Activated naive CD8-positive, alpha-beta T cell treated with anti-CD3 and anti-CD28 coated beads, Interleukin-2, amount 50 U/mL, for 24 hours (primary cell): ENCODE measurements around the gene GCHFR.
A peak's percentile ranks its signal among the peaks of the same experiment; 100 is the strongest.

ENCODE experiments used
- ATAC-seq: fragments of 150-1000 bp; cut with Tn5 transposase; one replicate; pipeline ENCODE4 v1.10.0; 2021
- DNase-seq: peaks from one replicate; pipeline ENCODE4 v3.0.0; 2021
- H3K27ac Mint-ChIP-seq: one replicate; pipeline ENCODE4 v1.8.0; 2021; ENCODE audit warnings: mild to moderate bottlenecking, mixed read lengths
- H3K27me3 Mint-ChIP-seq: one replicate; pipeline ENCODE4 v1.8.0; 2021; ENCODE audit warnings: mixed read lengths
- H3K36me3 Mint-ChIP-seq: one replicate; pipeline ENCODE4 v1.8.0; 2021; ENCODE audit warnings: low read depth, mixed read lengths
- H3K4me1 Mint-ChIP-seq: one replicate; pipeline ENCODE4 v1.8.0; 2021; ENCODE audit warnings: mixed read lengths
- H3K4me3 Mint-ChIP-seq: one replicate; pipeline ENCODE4 v1.8.0; 2021; ENCODE audit warnings: mild to moderate bottlenecking, moderate library complexity, mixed read lengths
- H3K9me3 Mint-ChIP-seq: one replicate; pipeline ENCODE4 v1.8.0; 2021; ENCODE audit warnings: mixed read lengths

Gene GCHFR

DNA sequence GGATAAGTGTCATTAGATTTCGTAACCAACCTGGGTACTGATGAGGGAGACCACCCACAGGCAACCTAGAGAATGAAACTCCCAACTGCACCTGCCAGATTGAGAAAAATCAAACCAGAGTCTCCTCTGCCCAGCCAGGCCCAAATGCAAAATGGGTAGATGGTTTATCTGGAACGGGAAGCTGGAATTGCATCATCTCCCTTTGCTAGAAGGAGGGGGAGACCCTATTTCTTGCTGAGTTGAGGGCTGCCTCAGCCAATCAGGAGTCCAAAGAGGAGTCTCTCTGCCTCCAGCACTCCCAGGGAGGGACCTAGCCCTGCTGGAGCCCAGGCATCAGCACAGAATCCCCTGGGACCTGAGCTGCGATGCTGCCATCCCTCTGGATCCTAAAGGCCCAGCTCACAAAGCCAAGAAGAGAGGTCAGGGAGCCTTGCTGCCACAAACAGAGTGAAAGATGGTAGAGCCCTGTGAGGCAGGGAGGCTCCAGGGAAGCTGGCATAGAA, 16.9 kb upstream of the GCHFR start:
- no peak overlapping the region for H3K27ac Mint-ChIP-seq
- H3K36me3 Mint-ChIP-seq, result peaks cover 36% of the 10 kb centered on the region
- H3K4me1 Mint-ChIP-seq, result peaks cover 30% of the 10 kb centered on the region
- H3K4me3 Mint-ChIP-seq, result no peak overlapping the region
- no peak for DNase-seq
- no peaks in the 10 kb centered on the region for H3K27me3 Mint-ChIP-seq
- no peaks in the 10 kb centered on the region for H3K9me3 Mint-ChIP-seq
- ATAC-seq, result no peak

DNA sequence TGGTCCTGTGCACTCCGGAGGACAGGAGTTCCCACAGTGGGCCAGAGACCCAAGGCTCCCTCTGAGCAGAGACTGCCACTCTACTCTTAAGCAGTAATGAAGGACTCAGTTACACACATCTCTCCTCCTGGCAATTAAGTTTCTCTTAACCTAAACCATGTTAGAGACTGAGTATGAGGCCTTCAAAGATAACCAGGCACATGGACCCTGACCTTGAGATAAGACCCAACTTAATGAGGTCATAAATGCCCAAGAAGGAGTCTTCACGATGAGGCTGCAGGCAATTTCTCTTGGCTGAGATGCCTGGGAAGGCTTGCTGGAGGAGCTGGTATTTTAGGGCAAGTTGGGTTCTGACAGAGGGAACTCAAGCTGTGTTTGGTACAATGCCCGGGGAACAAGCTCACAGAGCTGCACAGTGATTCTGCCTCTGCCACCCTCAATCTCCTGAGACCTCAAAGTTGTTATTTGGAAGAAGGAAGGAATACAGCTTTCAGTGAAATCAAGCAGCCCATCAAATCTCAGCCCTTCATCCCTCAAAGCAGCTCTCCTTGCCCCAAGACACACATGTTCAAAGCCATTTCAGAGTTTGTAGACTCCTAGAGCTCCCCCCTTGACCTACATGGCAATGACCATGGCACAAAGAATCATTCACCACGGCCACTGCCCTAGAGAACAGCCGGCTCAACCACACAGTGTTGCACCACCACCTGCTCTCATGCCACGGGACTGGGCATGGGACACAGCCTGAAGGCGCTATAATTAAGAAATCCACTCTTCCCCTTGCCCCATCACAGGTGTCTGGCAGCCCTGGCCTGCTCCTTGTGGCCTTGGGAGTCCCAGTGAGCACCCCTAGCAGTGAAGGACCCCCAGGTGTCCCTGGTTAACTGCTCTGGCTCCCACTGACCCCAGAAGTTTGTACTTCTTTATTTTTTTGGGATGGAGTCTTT, 15.9 kb upstream of the GCHFR start:
- Mint-ChIP-seq H3K27ac (no peak overlapping the region), H3K4me3 (no peak overlapping the region), H3K36me3 (peaks cover 32% of the 10 kb centered on the region)

DNA sequence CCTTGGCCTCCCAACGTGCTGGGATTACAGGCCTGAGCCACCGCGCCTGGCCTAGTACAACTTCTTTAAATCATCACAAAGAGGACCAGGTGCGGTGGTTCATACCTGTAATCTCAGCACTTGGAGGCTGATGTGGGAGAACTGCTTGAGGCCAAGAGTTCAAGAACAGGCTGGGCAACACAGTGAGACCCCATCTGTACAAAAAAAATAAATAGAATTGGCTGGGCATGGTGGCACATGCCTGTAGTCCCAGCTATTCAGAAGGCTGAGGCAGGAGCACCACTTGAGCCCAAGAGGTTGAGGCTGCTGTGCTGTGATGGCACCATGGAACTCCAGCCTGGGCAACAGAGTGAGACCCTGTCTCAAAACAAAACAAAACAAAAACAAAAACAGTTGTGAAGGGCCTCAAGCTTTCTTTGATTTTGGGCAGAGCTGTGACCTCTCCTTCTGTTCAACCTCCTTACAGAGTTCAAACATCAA, 14.7 kb upstream of the GCHFR start:
- no peaks in the 10 kb centered on the region for H3K27me3 Mint-ChIP-seq
- H3K9me3 Mint-ChIP-seq, result no peaks in the 10 kb centered on the region

More for the DNA sequence above, 15.9 kb upstream of the GCHFR start:
- H3K9me3 Mint-ChIP-seq, result no peaks in the 10 kb centered on the region
- DNase-seq (no peak), ATAC-seq (no peak)
- no peaks in the 10 kb centered on the region for H3K27me3 Mint-ChIP-seq
- H3K4me1 Mint-ChIP-seq, result peaks cover 32% of the 10 kb centered on the region

DNA sequence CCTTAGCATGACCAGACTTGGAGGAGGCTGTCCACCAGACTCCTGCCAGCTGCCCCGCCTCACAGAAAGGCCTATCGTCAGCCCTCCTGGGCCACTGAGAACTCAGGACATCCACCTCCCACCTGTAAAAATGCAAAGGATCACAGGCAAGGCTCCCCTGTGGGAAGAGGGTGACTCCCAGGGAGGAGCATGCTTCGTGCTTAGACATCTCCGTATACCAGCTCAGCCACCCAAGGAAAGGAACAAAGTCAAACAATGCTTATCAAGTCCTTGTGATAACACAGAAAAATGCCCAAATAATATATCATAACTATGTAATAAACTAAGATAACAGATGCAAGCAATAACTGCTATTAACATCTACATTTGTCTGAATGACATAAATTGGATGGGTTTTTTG, 13.0 kb upstream of the GCHFR start:
- Mint-ChIP-seq H3K4me3 (no peak overlapping the region), H3K27ac (no peak overlapping the region)
- no peak for DNase-seq

More for the DNA sequence above, 14.7 kb upstream of the GCHFR start:
- Mint-ChIP-seq H3K4me3 (no peak overlapping the region), H3K4me1 (peaks cover 33% of the 10 kb centered on the region), H3K36me3 (peaks cover 30% of the 10 kb centered on the region), H3K27ac (no peak overlapping the region)
- ATAC-seq (no peak), DNase-seq (no peak)

DNA sequence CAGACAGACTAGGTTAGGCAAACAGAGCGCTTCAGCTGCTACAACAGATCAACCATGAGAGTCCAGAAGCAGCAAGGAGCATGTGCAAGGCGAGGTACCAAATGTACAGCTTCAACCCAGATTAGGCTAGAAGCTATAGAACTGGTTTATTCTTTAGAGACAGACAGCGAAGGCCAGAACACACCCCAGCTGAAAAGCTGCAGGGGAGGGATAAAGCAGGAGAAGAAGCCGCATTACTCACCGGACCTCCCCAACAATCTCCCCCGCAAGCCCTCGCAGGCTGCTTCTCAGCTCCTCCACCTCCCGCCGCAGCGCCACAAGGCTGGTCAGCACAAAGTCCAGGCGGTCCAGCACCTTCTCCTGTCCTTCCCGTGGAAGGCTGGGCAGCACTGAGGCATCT, 12.1 kb upstream of the GCHFR start:
- Mint-ChIP-seq H3K27me3 (no peaks in the 10 kb centered on the region), H3K27ac (no peak overlapping the region), H3K36me3 (peaks cover 17% of the 10 kb centered on the region), H3K4me1 (peaks cover 33% of the 10 kb centered on the region), H3K4me3 (no peak overlapping the region), H3K9me3 (no peaks in the 10 kb centered on the region)
- no peak for DNase-seq
- ATAC-seq, result no peak

More for the DNA sequence above, 13.0 kb upstream of the GCHFR start:
- no peaks in the 10 kb centered on the region for H3K9me3 Mint-ChIP-seq
- H3K27me3 Mint-ChIP-seq, result no peaks in the 10 kb centered on the region
- H3K36me3 Mint-ChIP-seq, result peaks cover 17% of the 10 kb centered on the region
- H3K4me1 Mint-ChIP-seq, result peaks cover 33% of the 10 kb centered on the region
- ATAC-seq, result no peak

DNA sequence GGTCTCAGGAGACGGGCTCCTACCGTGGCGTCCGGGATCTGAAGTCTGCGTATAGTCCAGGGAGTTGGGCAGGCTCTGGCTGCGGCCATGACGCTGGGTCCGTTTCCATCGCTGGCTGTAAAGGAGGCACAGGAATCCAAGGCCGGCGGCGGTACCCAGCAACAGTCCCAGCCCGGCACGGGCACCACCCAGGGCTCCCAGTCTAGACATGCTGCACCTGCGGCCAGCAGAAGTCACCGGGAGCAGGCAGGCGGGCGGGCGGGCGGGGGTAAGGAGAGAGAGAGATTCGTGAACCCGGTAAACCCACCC, 9.3 kb upstream of the GCHFR start:
- Mint-ChIP-seq H3K4me1 (peaks cover 32% of the 10 kb centered on the region), H3K27ac (peak overlapping the region; percentile 54), H3K4me3 (peak overlapping the region; percentile 88), H3K9me3 (no peaks in the 10 kb centered on the region), H3K36me3 (peaks cover 15% of the 10 kb centered on the region), H3K27me3 (no peaks in the 10 kb centered on the region)
- ATAC-seq (peak; percentile 12), DNase-seq (no peak)

DNA sequence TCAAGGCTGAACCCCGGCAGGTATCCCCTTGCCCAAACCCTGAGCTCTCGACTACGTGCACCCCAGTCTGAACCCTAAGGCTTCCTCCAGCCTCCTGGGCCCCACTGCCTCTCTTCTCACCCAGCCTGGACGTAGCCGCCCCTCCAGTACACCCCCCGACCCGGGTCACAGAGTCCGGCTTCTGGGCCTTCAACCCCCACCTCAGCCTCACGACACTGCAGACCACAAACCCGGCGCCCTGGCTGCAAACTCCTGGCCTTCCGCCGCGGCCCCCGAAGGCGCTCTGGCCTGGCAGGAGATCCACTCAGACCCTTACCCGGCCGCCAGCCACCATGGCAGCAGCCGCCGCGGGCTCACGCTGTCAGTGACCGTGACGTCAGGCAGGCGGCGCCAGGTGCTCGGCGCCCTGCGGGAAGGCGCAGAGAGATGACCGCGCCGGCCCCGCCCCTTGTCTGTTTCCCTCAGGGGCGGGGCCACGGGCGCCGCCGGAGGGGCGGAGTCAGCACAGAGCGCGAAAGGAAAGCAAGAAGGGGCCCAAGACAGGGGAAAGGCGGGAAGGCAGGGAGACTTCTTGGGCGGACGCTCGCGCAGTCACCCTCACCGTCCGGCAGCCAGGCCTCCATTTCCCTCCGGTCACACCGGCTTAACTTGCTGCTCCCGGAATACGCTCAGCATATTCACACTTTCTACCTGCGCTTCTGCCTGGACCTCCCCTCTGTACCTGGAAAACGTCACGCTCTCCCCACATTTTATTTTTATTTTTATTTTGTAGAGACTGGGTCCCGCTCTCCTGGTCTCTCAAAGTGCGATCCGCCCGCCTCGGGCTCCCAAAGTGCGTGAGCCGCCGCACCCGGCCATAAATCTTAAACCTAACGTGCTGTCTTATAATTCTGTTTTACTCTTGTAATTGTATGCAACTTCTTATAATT, 8.7 kb upstream of the GCHFR start, which contains the start of gene RMDN3:
TSS of gene RMDN3 (minus strand) at position 372 of the 929 bp plus-strand sequence. CDS start 471 bp downstream, outside the sequence.
- Mint-ChIP-seq H3K27ac (peak within 1 kb of the TSS; percentile 98), H3K9me3 (no peaks in the 10 kb centered on the region), H3K27me3 (no peaks in the 10 kb centered on the region), H3K4me3 (peak within 1 kb of the TSS; percentile 88), H3K36me3 (peaks cover 12% of the 10 kb centered on the region), H3K4me1 (peaks cover 32% of the 10 kb centered on the region)
- ATAC-seq, result peak; percentile 88
- peak; percentile 96 for DNase-seq

DNA sequence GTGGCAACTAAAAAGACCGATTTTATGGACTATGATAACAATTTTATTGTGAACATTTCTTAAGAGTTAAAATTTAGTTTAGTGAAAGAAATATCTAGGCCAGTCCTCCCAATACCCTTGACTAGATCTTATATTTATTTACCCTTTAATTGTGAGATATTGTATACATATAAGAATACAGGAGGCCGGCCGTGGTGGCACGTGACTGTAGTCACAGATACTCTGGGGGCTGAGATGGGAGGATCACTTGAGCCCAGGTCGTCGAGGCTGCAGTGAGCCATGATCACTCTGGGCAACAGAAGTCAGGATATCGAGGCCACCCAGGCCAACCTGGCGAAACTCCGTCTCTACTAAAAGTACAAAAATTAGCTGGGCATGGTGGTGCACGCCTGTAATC, 8.1 kb upstream of the GCHFR start:
- Mint-ChIP-seq H3K27ac (peak overlapping the region; percentile 98), H3K9me3 (no peaks in the 10 kb centered on the region), H3K4me3 (peak overlapping the region; percentile 88), H3K27me3 (no peaks in the 10 kb centered on the region), H3K4me1 (peaks cover 32% of the 10 kb centered on the region), H3K36me3 (peaks cover 12% of the 10 kb centered on the region)
- DNase-seq (peak; percentile 36), ATAC-seq (no peak)

DNA sequence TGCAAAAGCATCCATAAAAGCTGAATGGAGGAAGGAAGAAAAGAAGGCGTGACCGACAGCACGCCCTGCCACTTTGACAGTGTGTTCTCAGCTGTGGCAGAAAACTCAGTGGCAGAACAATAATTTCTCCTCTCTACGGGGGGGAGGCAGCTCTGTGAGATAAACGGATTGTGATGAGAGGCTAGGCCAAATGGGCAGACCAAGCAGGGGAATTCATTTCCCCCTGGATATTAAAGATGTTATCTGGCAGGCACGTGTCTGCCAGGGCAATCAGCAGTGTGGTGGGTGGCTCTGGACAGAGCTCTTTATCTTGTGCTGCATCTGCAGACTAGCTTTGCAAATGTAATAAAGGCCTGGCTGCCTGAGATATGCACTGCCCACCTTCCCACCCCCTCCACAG, 6.9 kb upstream of the GCHFR start:
- H3K36me3 Mint-ChIP-seq, result peaks cover 6% of the 10 kb centered on the region
- H3K4me3 Mint-ChIP-seq, result no peak overlapping the region
- peaks cover 31% of the 10 kb centered on the region for H3K4me1 Mint-ChIP-seq
- H3K27me3 Mint-ChIP-seq, result no peaks in the 10 kb centered on the region
- ATAC-seq, result no peak
- H3K9me3 Mint-ChIP-seq, result no peaks in the 10 kb centered on the region
- H3K27ac Mint-ChIP-seq, result peak overlapping the region; percentile 61
- DNase-seq, result no peak

DNA sequence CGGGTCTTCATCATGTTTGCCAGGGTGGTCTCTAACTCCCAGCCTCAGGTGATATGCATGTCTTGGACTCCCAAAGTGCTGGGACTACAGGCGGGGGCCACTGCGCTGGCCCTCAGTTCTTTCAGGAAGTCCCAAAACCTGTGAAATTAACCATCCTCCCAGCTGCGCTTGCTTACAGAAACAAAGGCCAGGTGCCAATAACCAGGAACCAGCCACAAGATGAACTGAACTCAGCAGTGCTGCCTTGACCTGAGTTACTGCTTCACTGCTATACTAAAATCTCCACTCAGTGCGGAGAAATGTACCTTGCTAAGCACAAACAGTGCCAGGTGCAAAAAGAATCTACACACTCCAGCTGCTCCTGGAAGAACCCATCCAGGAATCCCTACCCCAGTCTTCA, 3.9 kb upstream of the GCHFR start:
- no peaks in the 10 kb centered on the region for H3K27me3 Mint-ChIP-seq
- DNase-seq, result no peak
- H3K9me3 Mint-ChIP-seq, result no peaks in the 10 kb centered on the region
- H3K4me1 Mint-ChIP-seq, result peaks cover 29% of the 10 kb centered on the region
- H3K27ac Mint-ChIP-seq, result no peak overlapping the region
- no peaks in the 10 kb centered on the region for H3K36me3 Mint-ChIP-seq
- no peak overlapping the region for H3K4me3 Mint-ChIP-seq
- no peak for ATAC-seq

DNA sequence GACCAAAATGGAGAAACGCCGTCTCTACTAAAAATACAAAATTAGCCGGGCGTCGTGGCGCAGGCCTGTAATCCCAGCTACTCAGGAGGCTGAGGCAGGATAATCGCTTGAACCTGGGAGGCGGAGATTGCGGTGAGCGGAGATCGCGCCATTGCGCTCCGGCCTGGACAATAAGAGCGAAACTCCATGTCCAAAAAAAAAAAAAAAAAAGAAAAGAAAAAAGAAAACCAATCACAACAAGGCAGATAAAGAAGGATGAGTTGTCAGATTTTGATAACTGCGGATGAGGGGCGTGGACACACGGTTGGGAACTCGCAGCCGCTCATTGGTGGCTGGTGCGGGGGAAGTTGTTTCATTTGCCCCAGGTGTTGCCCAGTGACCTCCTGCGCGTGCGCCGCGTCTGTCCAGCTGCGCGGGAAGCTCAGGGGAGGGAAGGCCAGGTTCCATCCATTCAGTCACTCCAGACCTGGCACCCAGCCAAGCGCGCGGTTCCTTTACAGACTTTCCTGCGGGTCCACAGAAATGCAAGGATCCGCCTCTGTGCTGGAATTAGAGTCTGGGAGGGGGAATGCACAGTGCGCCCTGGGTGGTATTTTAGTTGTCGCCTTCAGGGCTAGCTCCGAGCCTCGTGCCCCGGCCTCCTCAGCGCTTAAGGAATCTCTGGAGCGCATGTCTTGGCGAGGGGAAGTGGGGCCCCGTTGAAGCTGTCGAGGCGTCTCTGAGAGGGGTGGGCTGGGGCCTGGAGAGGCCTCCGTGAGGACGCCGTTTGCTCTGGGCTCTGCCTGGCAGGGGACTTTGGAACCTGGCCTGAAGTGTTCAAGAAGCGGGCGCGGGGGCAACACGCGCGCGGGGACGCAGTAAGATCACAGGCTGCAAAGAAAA, 708 bp upstream of the GCHFR start:
- DNase-seq, result peak; percentile 55
- Mint-ChIP-seq H3K27ac (peak overlapping the region; percentile 77), H3K36me3 (no peaks in the 10 kb centered on the region), H3K4me1 (peaks cover 34% of the 10 kb centered on the region), H3K9me3 (no peaks in the 10 kb centered on the region), H3K4me3 (peak overlapping the region; percentile 66), H3K27me3 (no peaks in the 10 kb centered on the region)
- no peak for ATAC-seq

DNA sequence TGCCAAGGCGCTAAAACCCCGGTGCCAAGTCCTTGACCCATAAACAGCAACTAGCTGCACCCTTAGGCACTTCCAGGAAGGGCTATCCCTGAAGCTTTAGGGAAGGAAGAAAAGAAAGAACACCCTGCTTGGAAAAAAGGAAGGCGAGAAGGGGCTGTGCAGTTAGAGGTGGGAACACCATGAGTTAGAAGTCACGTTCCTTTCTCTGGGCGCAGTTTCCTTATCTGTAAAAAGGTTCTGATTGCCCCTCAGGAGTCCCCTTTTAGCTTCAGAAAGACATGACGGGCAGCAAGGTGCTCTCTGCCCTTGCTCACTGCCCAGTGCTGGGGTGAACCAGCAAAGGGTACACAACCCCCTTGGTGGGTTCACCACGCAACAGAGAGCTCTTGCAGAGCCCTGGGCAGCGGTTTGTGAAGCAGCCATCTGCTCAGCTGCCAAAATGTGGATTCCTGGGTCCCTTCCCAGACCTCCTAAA, 798 bp downstream of the GCHFR start:
- no peak overlapping the region for H3K27ac Mint-ChIP-seq
- ATAC-seq (no peak), DNase-seq (no peak)
- H3K27me3 Mint-ChIP-seq, result no peaks in the 10 kb centered on the region
- H3K36me3 Mint-ChIP-seq, result no peaks in the 10 kb centered on the region
- peak overlapping the region; percentile 66 for H3K4me3 Mint-ChIP-seq
- H3K4me1 Mint-ChIP-seq, result peaks cover 49% of the 10 kb centered on the region
- no peaks in the 10 kb centered on the region for H3K9me3 Mint-ChIP-seq

DNA sequence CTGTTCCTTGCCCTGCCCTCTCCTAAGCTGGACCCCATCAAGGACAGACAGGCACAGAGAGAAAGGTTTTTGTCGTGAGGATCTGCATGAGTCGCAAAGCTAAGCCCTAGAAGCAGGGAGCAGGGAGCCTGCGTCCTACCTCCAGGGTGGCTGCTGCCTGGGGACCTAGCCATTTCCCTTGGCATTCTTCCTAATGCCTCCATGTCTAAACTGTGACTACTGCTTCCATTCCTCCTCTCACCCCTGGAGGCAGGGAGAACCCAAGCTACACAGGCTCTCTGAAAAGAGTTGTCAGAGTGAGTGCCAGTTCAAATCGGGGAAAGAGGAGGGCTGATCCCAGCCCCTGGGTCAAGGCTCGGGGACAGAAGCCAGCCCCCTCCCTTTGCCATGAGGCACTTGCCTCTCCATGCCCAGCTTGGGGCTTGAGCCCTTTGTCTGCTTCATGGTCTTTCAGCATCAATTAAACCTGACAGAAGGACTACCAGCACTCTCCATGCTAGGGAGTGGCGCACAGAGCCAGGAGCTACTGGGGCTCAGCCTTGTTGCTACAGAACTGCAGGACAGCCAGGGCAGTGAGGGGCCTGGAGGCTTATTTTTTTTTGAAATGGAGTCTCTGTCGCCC, 2.4 kb downstream of the GCHFR start:
- no peaks in the 10 kb centered on the region for H3K9me3 Mint-ChIP-seq
- H3K4me1 Mint-ChIP-seq, result peaks cover 60% of the 10 kb centered on the region
- ATAC-seq, result no peak
- H3K4me3 Mint-ChIP-seq, result no peak overlapping the region
- DNase-seq, result no peak
- no peak overlapping the region for H3K27ac Mint-ChIP-seq
- H3K36me3 Mint-ChIP-seq, result no peaks in the 10 kb centered on the region
- no peaks in the 10 kb centered on the region for H3K27me3 Mint-ChIP-seq
